GM12875 (cell line): Measurements from ENCODE around the gene SPSB1.

Experiments used
- H3K4me3 ChIP-seq: one replicate; pipeline ENCODE4 v1.5.1; 2011; ENCODE audit warnings: low read depth, low read length, control low read depth
- CTCF ChIP-seq: IDR thresholded peaks from 2 replicates; pipeline ENCODE4 v1.5.1; 2011; ENCODE audit warnings: low read depth, mild to moderate bottlenecking, control low read depth, inconsistent platforms, low read length, moderate library complexity, borderline replicate concordance; ENCODE audit not compliant: insufficient read depth

Gene SPSB1

DNA sequence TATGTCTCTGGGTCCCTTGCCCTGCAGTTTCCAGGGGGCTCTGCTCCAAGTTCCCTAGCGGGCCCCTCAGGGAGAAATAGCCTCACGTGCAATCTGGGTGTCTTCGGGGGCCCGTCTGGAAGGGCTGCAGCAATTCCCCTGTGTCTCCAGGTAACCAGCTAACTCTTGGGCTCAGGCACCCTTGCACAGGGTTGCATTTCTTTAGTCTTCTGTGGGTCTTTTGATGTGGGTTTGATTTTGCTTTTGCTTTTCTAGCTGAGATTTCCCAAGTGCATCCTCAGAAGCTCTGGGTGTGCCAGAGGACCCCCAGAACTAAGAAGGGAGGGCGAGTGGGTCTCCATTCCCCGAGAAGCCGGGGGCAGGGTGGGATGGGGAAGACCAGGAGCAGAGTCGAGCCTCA, 75.7 kb downstream of the SPSB1 start:
- TF ChIP-seq CTCF: no peak

DNA sequence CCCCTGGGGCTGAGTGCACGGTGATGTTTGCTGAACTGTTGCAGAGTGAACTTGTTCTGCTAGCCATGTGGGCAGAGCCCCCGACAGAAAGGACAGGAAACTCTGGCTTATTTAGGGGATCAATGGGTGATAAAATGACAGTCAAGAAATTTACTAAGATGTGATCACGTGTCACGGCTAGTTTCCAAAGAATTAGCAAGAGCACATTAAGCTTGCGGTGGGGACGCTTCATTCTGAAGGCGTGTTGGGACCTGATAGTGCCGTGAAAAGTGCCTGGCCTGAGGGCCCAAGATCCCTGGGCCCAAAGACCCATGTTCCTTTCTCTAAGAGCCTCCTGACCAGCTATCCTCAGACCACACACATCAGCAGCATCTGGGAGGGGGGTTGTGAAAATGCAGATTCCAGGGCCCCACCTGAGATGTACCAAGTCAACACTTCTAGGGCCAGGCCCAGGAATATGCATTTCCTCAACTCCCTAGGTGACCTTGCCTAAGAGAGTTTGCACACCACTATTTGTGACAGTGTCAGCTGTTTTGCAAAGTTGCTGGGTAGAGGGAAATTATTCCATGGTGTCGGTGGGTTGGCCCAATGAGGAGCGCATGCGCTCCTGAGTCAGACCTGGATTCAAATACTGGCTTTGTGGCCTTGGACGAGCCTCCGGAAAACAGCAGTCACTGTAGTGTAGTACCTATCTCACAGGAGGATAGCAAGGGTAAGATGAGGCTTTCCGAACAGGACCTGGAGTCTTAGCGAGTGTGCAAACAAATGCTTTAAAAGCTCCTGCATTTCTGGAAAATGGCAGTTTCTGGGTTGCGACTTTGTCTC, 77.5 kb downstream of the SPSB1 start:
- H3K4me3 ChIP-seq: no peak overlapping the region
- TF ChIP-seq CTCF: no peak

More for the DNA sequence above, 75.7 kb downstream of the SPSB1 start:
- H3K4me3 ChIP-seq: no peak overlapping the region

DNA sequence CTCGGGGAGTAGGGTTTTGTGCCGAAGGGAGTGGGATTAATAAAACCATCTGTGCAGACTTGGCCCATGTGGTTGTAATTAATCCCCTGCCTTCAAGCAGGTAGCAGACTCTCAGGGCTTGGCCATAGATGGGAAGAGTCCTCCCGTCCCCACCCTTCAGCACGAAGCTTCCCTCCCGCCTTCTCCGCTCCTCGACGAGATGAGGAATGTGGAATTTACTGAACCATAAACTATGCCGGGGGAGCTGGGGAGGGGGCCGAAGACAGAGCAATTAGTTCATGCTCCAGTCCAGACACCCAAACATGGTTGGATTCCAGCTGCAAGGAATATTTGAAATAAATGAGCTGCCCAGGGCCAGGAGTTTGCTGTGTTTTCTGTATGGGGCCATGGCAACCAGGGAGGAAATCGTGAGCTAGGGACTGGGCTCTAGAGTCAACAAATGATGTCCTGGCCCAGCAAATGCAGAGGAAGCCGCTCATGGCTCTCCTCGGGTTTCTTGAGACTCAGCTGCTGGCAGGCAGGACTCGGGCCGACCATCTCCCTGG, 78.8 kb downstream of the SPSB1 start:
- H3K4me3 ChIP-seq: no peak overlapping the region
- no peak for TF ChIP-seq CTCF

DNA sequence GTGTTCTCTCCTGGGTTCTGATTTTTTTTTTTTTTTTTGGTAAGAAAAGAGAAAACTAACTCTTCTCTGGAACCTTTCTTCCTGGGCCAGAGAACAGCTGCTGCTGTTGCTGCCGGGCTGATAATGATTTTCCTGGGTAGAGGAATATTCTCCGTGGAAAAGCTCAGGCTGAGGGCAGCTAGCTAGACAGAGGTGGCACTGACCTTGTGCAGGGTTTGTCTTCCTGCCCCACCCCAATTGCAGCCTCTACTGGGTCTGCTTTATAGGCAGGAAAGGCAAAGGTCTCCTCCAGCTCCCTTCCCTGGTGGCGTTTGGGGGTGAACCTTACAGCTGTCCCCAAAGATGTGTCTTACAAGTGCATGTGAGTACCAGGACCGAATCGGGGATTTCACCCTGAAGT, 79.3 kb downstream of the SPSB1 start:
- no peak for TF ChIP-seq CTCF
- H3K4me3 ChIP-seq: no peak overlapping the region

DNA sequence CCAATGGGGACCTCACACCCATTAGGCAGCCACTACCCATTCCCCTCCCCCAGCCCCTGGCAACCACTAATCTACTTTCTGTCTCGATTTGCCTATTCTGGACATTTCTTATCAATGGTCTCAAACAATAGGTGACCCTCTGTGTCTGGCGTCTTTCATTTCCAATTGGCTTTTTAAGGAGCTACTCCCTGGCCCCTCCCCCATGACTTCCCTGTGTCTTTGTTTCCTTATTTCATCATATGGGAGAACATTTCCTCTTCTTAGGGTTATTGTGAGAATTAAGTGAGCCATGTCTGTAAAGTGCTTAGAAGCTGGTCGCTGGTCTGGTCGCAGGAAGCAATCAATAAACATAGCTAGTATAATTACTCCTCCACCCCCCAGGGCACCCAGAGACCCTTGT, 80.9 kb downstream of the SPSB1 start:
- H3K4me3 ChIP-seq: no peak overlapping the region
- no peak for TF ChIP-seq CTCF

GRCh38 chr1:9374748-9375341, 82.2 kb downstream of the SPSB1 start:
- TF ChIP-seq CTCF: no peak
- H3K4me3 ChIP-seq: no peak overlapping the region

DNA sequence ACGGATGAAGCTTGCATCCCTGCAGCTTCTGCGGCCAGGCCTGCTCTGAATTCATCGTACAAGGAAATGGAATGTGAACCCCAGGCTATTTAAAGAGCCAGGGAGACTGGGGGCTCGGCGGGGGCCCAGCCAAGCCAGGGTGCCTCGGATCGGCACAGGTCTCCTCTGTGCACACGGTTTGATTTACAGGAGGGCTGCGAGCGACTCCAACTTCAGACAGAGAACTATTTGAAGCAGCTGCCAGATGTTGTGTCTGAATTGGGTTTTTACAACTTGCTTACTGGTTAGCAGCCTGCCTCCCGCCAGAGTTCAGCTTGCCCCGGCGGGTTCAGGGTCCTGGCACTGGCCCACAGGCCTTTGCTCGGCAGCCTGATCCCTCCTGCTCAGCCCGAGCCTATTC, 83.2 kb downstream of the SPSB1 start:
- no peak for TF ChIP-seq CTCF
- H3K4me3 ChIP-seq: no peak overlapping the region
